Right lobe of liver (tissue), 6 donors: ENCODE results near the gene SMKR1. TPM values are rescaled to one million over a fixed set of nuclear protein-coding genes. Genes with fewer than 3 reads are reported as not detected.
"Not testable (repeated sequence)": the region's sequence is repeated elsewhere in the genome, so short reads cannot be mapped to it uniquely, and the experiment has no call there.

Experiments used
- ATAC-seq, 4 donors: fragments of 200-7000 bp; cut with Tn5 transposase; one replicate each; pipeline ENCODE4 v1.9.1; 2020; ENCODE audit warnings: mild to moderate bottlenecking in 4 of 4, moderate library complexity in 4 of 4
- DNase-seq, 3 donors: peaks; one replicate each; pipeline ENCODE4 v3.0.0-alpha.2; 2020
- H3K27ac ChIP-seq, 3 donors: fragments of 200-600 bp; one replicate each; pipeline ENCODE4 v1.8.0; 2022
- H3K27me3 ChIP-seq, 2 donors: fragments of 200-600 bp; one replicate each; pipeline ENCODE4 v1.8.0; 2022
- H3K36me3 ChIP-seq, 4 donors: fragments of 200-600 bp; sonication (generic) in 1 of 4; one replicate each; pipeline versions ENCODE4 v1.5.1 to v1.8.0; 2017 to 2022; ENCODE audit warnings: control low read depth in 1 of 4
- H3K4me1 ChIP-seq, 4 donors: fragments of 200-600 bp; sonication (generic) in 1 of 4; one replicate each; pipeline versions ENCODE4 v1.5.1 to v1.8.0; 2017 to 2022; ENCODE audit warnings: control low read depth in 1 of 4
- H3K4me3 ChIP-seq, 3 donors: fragments of 200-600 bp; one replicate each; pipeline ENCODE4 v1.8.0; 2022
- H3K9me3 ChIP-seq, 4 donors: fragments of 200-600 bp; sonication (generic) in 1 of 4; one replicate each; pipeline versions ENCODE4 v1.5.1 to v1.8.0; 2017 to 2022; ENCODE audit warnings: control low read depth in 1 of 4
- POLR2A ChIP-seq: fragments of 450-650 bp; IDR thresholded peaks from one replicate; pipeline ENCODE4 v1.6.1; 2017; ENCODE audit warnings: antibody characterized with exemption, mild to moderate bottlenecking
- WGBS: methylation state at CpG from one replicate; pipeline ENCODE4 v1.1.6; 2018; ENCODE audit warnings: low coverage, low lambda C conversion rate; ENCODE audit not compliant: insufficient coverage; ENCODE audit errors: missing lambda C conversion rate; 5-methylcytosine and 5-hydroxymethylcytosine counted together
- intact Hi-C, 2 donors: fragments of 100-400 bp; cut with DNase I; formaldehyde crosslinking; loops; one replicate each; pipeline versions ENCODE4 v1.11.2 to v1.14.1; 2022
- total RNA-seq, 6 experiments: library from RNA; depleted of rRNA in 2 of 6; stranded (reverse); fragments of >200 nt in 2 of 6; fragmentation: NEBNext Ultra II Directional in 3 of 6; extraction: Animal tissue kit (Norgen Biotek cat#: 25700) in 3 of 6; gene quantifications; one replicate each; pipeline versions ENCODE4 v1.1.0 to v1.2.4, GENCODE V29; 2016 to 2023
- TF ChIP-seq, protein P1 (sequence below), 4 donors: fragments of 200-600 bp in 3 of 4; fragments of 450-650 bp in 1 of 4; IDR thresholded peaks; one replicate each; pipeline versions ENCODE4 v1.5.1 to v1.8.0; 2016 to 2022; ENCODE audit warnings: antibody characterized with exemption in 4 of 4, mild to moderate bottlenecking in 2 of 4
- donor health status: DM: no; HTN: yes; CAD: no.
- donor health status: DM: no; HTN: no; CAD: no.
- donor health status: DM: no; HTN: no; CAD: no.
- donor health status: DM: no; HTN: yes; CAD: no.
- donor health status: DM: no; HTN: yes; CAD: no.

The SMKR1 gene
- total RNA-seq, 6 experiments from 2014 or later, result not detected

DNA sequence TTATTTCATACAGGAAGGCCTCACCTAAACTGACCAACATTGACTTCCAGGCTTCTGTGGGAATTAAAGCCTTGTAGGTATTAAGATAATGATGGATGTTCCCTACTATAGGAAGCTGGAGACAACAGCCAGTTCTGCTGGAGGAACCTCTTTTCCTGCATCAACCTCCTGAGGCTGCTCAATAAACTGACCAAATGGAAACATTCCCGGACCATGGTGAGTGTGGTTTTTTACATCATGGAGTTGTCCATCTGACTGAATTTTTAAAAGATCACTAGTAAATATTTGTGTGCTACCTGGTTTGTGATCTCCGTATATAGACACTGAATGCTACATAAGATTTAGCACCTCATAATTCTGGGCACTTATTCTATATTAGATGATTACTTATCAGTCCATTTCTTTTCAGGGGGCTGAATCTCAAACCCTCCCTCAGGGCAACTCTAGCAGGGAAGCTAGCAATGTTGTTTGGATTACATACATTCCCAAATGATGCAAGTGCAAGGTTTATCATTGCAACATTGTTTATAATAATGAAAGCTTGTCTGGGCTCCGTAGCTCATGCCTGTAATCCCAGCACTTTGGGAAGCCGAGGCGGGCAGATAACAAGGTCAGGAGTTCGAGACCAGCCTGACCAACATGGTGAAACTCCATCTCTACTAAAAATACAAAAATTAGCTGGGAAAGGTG is 21.5 kb upstream of the SMKR1 start:
- Histone ChIP-seq H3K4me3 (no peak overlapping the region), H3K9me3 (no peaks in the 10 kb centered on the region), H3K36me3 (no peaks in the 10 kb centered on the region), H3K27ac (no peak overlapping the region), H3K27me3 (no peaks in the 10 kb centered on the region), H3K4me1 (no peaks in the 10 kb centered on the region)
- intact Hi-C loops, result no loop called here
- DNase-seq, result no peak
- ATAC-seq, result no peak
- TF ChIP-seq, protein P1, sequence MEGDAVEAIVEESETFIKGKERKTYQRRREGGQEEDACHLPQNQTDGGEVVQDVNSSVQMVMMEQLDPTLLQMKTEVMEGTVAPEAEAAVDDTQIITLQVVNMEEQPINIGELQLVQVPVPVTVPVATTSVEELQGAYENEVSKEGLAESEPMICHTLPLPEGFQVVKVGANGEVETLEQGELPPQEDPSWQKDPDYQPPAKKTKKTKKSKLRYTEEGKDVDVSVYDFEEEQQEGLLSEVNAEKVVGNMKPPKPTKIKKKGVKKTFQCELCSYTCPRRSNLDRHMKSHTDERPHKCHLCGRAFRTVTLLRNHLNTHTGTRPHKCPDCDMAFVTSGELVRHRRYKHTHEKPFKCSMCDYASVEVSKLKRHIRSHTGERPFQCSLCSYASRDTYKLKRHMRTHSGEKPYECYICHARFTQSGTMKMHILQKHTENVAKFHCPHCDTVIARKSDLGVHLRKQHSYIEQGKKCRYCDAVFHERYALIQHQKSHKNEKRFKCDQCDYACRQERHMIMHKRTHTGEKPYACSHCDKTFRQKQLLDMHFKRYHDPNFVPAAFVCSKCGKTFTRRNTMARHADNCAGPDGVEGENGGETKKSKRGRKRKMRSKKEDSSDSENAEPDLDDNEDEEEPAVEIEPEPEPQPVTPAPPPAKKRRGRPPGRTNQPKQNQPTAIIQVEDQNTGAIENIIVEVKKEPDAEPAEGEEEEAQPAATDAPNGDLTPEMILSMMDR (IDR thresholded peaks at IDR 0.05), result no peak
- no peak for TF ChIP-seq POLR2A
- 82% methylated on average over 6 of the region's 6 CpGs for WGBS

DNA sequence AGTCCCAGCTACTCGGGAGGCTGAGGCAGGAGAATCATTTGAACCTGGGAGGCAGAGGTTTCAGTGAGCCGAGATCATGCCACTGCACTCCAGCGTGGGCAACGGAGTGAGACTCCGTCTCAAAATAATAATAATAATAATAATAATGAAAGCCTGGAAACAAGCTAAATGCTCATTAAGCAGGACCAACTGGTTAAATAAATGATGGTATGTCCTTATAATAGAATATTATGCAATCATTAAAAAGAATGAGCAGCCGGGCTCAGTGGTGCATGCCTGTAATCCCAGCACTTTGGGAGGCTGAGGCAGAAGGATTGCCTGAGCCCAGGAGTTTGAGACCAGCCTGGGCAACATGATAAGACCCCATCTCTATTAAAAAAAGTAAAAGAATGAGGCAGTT is 21.0 kb upstream of the SMKR1 start:
- H3K27ac ChIP-seq, DNase-seq, H3K4me1 ChIP-seq, H3K27me3 ChIP-seq, H3K9me3 ChIP-seq, ATAC-seq, H3K4me3 ChIP-seq, intact Hi-C loops, H3K36me3 ChIP-seq: not testable (repeated sequence)
- WGBS, result 96% methylated on average over 4 of the region's 6 CpGs

DNA sequence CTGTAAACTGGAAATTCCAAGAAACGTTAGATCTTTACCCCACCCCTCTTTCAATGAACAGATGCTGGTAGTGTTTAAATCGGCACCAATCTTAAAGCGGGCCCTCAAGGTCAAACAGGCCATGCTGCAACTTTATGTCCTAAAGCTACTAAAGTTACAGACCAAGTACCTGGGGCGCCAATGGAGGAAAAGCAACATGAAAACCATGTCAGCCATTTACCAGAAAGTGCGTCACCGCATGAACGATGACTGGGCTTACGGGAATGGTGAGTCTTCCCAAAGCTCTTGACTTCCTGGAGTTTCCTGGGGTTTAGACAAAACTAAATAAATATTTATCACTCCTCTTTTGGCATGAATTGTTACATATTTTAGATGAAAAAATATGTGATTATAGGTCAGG is 19.6 kb upstream of the SMKR1 start:
- TF ChIP-seq, protein P1 (IDR thresholded peaks at IDR 0.05), result no peak
- no peak for TF ChIP-seq POLR2A
- intact Hi-C loops, result no loop called here
- Histone ChIP-seq H3K4me1 (no peaks in the 10 kb centered on the region), H3K36me3 (no peaks in the 10 kb centered on the region), H3K4me3 (no peak overlapping the region), H3K27ac (no peak overlapping the region), H3K27me3 (no peaks in the 10 kb centered on the region), H3K9me3 (no peaks in the 10 kb centered on the region)
- DNase-seq (no peak), ATAC-seq (no peak)
- 97% methylated on average over 7 of the region's 8 CpGs for WGBS

DNA sequence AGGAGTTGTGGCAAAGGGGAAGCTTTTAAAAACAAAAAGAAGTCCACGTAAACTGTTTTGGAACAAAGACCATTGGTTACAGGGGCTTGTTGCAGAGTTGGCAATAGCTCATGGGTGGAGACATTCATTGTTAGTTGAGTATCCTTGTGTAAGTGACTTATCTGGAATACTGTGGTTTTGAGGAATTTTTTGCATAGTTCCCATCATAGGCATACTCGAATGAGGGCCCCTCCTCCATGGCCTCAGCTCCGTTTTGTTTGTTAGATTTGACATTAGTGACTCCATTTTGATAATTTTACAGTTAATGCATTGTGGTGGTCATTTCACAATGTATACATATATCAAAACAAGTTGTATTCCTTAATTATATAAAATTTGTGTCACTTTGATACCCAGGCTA is 12.8 kb upstream of the SMKR1 start:
- H3K27ac ChIP-seq, result no peak overlapping the region
- no peak for TF ChIP-seq POLR2A
- TF ChIP-seq, protein P1 (IDR thresholded peaks at IDR 0.05), result no peak
- no peaks in the 10 kb centered on the region for H3K36me3 ChIP-seq
- DNase-seq (no peak), ATAC-seq (no peak)
- intact Hi-C loops, result no loop called here
- no peaks in the 10 kb centered on the region for H3K9me3 ChIP-seq
- no peaks in the 10 kb centered on the region for H3K4me1 ChIP-seq
- H3K27me3 ChIP-seq, result no peaks in the 10 kb centered on the region
- no peak overlapping the region for H3K4me3 ChIP-seq
- WGBS, result 79% methylated on average over 2 of the region's 3 CpGs

DNA sequence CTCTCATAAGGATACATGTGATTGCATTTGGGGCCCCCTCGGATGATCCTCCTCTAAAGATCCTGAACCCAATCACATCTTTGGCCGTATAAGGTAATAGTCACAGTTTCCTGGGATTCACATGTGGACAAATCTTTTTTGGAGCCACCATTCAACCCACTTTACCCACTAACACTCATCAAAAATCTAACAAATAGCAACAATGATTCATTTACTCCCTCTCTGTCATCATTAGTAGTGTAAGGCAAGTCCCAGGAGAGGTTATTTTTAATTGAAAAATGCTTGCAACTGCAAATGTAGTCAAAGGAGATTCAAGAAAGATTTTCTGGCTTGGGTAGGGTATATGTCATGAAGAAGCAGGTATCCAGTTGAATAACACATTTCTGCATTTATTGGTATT is 9.9 kb upstream of the SMKR1 start:
- 66% methylated on average over 2 of the region's 2 CpGs for whole genome bisulfite sequencing
- H3K36me3 ChIP-seq, result no peaks in the 10 kb centered on the region
- no peaks in the 10 kb centered on the region for H3K9me3 ChIP-seq
- no peak overlapping the region for H3K4me3 ChIP-seq
- intact Hi-C loops, result no loop called here
- ATAC-seq, result no peak
- DNase-seq, result no peak
- no peaks in the 10 kb centered on the region for H3K4me1 ChIP-seq
- no peak for TF ChIP-seq POLR2A
- no peaks in the 10 kb centered on the region for H3K27me3 ChIP-seq
- no peak overlapping the region for H3K27ac ChIP-seq
